ENCODE measurements around the gene TRAPPC10. TPM values are rescaled to one million over a fixed set of nuclear protein-coding genes. Genes with fewer than 3 reads are reported as not detected.

The TRAPPC10 gene
- total RNA-seq, 1 donor from 2014 or later: 41.7 TPM

GRCh38 chr21:43986544-43987451 lies 25.3 kb upstream of the TRAPPC10 start:
- Mint-ChIP-seq H3K27me3 (ENCODE audit: unreplicated experiment) (no peaks in the 10 kb centered on the region), H3K4me1 (ENCODE audit: unreplicated experiment) (peaks cover 1% of the 10 kb centered on the region), H3K4me3 (ENCODE audit: unreplicated experiment) (no peak overlapping the region), H3K9me3 (ENCODE audit: unreplicated experiment) (no peaks in the 10 kb centered on the region), H3K36me3 (ENCODE audit: unreplicated experiment) (peaks cover 15% of the 10 kb centered on the region), H3K27ac (ENCODE audit: unreplicated experiment) (no peak overlapping the region)
- no peak for TF ChIP-seq CTCF (IDR thresholded peaks at IDR 0.05)
- DNase-seq (ENCODE audit: extremely low spot score, unreplicated experiment): no peak

DNA sequence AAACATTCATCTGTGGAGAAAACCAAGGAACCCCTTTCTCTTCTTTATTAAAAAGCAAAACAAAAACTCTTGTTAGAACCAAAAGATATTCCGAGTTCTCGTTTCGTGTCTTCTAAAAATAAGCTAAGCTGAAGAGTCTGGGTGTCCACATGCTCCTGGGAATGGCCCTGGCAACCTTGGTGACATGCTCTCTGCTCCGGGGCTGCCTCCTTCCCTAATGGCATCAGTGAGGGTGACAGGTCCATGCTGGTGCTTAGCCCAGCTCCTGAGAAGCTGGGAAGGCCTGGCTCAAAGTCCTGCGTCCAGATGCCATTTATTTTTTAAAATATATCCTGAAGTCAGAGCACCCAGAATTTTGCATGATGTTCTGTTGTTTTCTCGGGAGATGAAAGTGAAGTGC lies 24.6 kb upstream of the TRAPPC10 start:
- Mint-ChIP-seq H3K4me3 (ENCODE audit: unreplicated experiment) (no peak overlapping the region), H3K9me3 (ENCODE audit: unreplicated experiment) (no peaks in the 10 kb centered on the region), H3K36me3 (ENCODE audit: unreplicated experiment) (peaks cover 8% of the 10 kb centered on the region), H3K4me1 (ENCODE audit: unreplicated experiment) (peaks cover 1% of the 10 kb centered on the region), H3K27me3 (ENCODE audit: unreplicated experiment) (no peaks in the 10 kb centered on the region), H3K27ac (ENCODE audit: unreplicated experiment) (no peak overlapping the region)
- DNase-seq (ENCODE audit: extremely low spot score, unreplicated experiment): no peak
- no peak for TF ChIP-seq CTCF (IDR thresholded peaks at IDR 0.05)

DNA sequence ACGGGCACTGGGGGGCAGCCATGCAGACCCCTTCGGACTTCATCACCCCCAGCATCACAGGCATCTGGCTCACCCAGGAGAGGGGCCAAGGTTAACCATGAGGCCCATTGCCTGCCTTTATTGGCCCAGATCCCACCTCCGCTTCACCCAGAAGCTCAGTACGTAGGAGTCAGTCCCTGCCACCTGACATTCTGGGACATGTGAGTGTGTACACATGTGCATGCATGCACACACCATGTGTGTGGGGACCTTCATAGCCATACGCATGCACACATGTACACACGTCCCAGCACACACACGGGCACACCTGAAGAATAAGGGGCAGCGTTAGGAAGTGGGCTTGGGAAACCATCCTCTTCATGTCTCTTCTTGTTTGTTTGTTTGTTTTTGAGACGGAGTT lies 24.1 kb upstream of the TRAPPC10 start:
- Mint-ChIP-seq H3K4me3 (ENCODE audit: unreplicated experiment) (no peak overlapping the region), H3K27ac (ENCODE audit: unreplicated experiment) (no peak overlapping the region), H3K4me1 (ENCODE audit: unreplicated experiment) (peaks cover 1% of the 10 kb centered on the region), H3K27me3 (ENCODE audit: unreplicated experiment) (no peaks in the 10 kb centered on the region), H3K36me3 (ENCODE audit: unreplicated experiment) (peaks cover 8% of the 10 kb centered on the region), H3K9me3 (ENCODE audit: unreplicated experiment) (no peaks in the 10 kb centered on the region)
- no peak for TF ChIP-seq CTCF (IDR thresholded peaks at IDR 0.05)
- no peak for DNase-seq (ENCODE audit: extremely low spot score, unreplicated experiment)

GRCh38 chr21:43988506-43989230 lies 23.4 kb upstream of the TRAPPC10 start:
- DNase-seq (ENCODE audit: extremely low spot score, unreplicated experiment): no peak

More at GRCh38 chr21:43988506-43989230, 23.4 kb upstream of the TRAPPC10 start:
- H3K27ac Mint-ChIP-seq (ENCODE audit: unreplicated experiment): no peak overlapping the region
- H3K4me3 Mint-ChIP-seq (ENCODE audit: unreplicated experiment): no peak overlapping the region
- peaks cover 1% of the 10 kb centered on the region for H3K4me1 Mint-ChIP-seq (ENCODE audit: unreplicated experiment)
- peaks cover 8% of the 10 kb centered on the region for H3K36me3 Mint-ChIP-seq (ENCODE audit: unreplicated experiment)
- no peaks in the 10 kb centered on the region for H3K27me3 Mint-ChIP-seq (ENCODE audit: unreplicated experiment)
- no peaks in the 10 kb centered on the region for H3K9me3 Mint-ChIP-seq (ENCODE audit: unreplicated experiment)
- TF ChIP-seq CTCF (IDR thresholded peaks at IDR 0.05): no peak
